Measurements from ENCODE around the gene MYO1H. TPM values are rescaled to one million over a fixed set of nuclear protein-coding genes. Genes with fewer than 3 reads are reported as not detected.

MYO1H gene
- total and polyA plus RNA-seq, 2 of the 13 experiments (the other 11 are each of a cell fraction or from before 2014, with no cell fraction given) = not detected

DNA sequence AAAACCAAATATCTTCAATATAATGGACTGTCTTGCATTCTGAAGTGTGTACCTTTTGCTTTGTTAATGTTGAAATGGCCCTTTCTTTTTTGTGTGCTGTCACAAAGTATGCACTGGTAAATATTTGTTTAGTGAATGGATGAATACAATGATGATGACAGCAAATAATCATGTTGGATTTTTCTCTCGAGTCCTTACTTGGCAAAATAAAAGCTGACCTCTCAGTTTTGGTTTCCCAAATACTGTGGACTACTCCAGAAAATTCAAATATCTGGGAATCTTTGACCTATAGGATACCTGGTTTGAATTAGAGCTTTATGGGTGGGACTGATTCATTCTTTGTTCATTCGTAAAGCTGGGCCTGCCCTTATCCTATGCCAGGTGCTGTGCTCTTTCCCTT lies 135.2 kb downstream of the MYO1H start:
- ChIA-PET POLR2A (interaction anchor here (0.6 kb wide), 1 partner anchor 391 kb away, joined by 5 read pairs; no protein-coding TSS in a partner anchor), CTCF (ENCODE audit: low intra/inter-chr PET ratio, low total read pairs) (no interaction called here)
- H3K27ac ChIP-seq (ENCODE audit: extremely low read length, insufficient read depth, low read length) = no peak overlapping the region
- no peak overlapping the region for H2AFZ ChIP-seq (ENCODE audit: low read length)
- H3K79me2 ChIP-seq (ENCODE audit: insufficient read depth, low read length) = peaks cover 11% of the 10 kb centered on the region
- TF ChIP-seq PCBP2 (optimal IDR thresholded peaks at IDR 0.05; ENCODE audit: low read depth, low read length, poor library complexity, severe bottlenecking) (no peak), SRF (IDR thresholded peaks at IDR 0.05; ENCODE audit: low read depth, low read length) (no peak), ZNF850 (CRISPR knock-in tag; conservative IDR thresholded peaks at IDR 0.05) (no peak), ZNF747 (CRISPR knock-in tag; IDR thresholded peaks at IDR 0.05; ENCODE audit: borderline replicate concordance) (no peak), MAFK (conservative IDR thresholded peaks at IDR 0.05 in 1 of 2, IDR thresholded peaks at IDR 0.05 in 1 of 2; ENCODE audit: low read length in 2 of 2) (peak; percentile 79 to 81), ZZZ3 (CRISPR knock-in tag; IDR thresholded peaks at IDR 0.05; ENCODE audit: borderline replicate concordance) (no peak), MAFF (IDR thresholded peaks at IDR 0.05; ENCODE audit: low read depth, low read length) (peak; percentile 87), ZNF660 (CRISPR knock-in tag; IDR thresholded peaks at IDR 0.05; ENCODE audit: borderline replicate concordance, low read depth) (no peak), ZNF331 (CRISPR knock-in tag; IDR thresholded peaks at IDR 0.05) (no peak), CREB1 (IDR thresholded peaks at IDR 0.05) (no peak), CREB1 (CRISPR knock-in tag; IDR thresholded peaks at IDR 0.05) (no peak), ZNF839 (CRISPR knock-in tag; IDR thresholded peaks at IDR 0.05; ENCODE audit: borderline replicate concordance) (no peak)
- TF ChIP-seq, protein P1, sequence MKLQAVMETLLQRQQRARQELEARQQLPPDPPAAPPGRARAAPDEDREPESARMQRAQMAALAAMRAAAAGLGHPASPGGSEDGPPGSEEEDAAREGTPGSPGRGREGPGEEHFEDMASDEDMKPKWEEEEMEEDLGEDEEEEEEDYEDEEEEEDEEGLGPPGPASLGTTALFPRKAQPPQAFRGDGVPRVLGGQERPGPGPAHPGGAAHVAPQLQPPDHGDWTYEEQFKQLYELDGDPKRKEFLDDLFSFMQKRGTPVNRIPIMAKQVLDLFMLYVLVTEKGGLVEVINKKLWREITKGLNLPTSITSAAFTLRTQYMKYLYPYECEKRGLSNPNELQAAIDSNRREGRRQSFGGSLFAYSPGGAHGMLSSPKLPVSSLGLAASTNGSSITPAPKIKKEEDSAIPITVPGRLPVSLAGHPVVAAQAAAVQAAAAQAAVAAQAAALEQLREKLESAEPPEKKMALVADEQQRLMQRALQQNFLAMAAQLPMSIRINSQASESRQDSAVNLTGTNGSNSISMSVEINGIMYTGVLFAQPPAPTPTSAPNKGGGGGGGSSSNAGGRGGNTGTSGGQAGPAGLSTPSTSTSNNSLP (IDR thresholded peaks at IDR 0.05; ENCODE audit: low read depth, low read length) = no peak
- H3K27me3 ChIP-seq (ENCODE audit: control insufficient read depth in 1 of 2, insufficient read depth in 2 of 2, low read length in 2 of 2) = no peaks in the 10 kb centered on the region; a peak in 1 of 5 replicates
- H3K4me3 ChIP-seq (replicated peaks in 1 of 3; ENCODE audit: insufficient read depth in 1 of 3, low read depth in 2 of 3, low read length in 3 of 3) = no peak overlapping the region
- in situ Hi-C loops (cut with HindIII; ENCODE audit: extremely low pct_ligation_motif_present, low pct_unique_long_range_greater_than_20kb) = no loop called here
- no peak for FAIRE-seq
- H3K36me3 ChIP-seq (replicated peaks in 1 of 2; ENCODE audit: control insufficient read depth in 1 of 2, insufficient read depth in 2 of 2, low read length in 2 of 2) = peaks cover 16 to 47% of the 10 kb centered on the region in 2 experiments
- intact Hi-C loops (cut with micrococcal nuclease; ENCODE audit: unreplicated experiment) = no loop called here
- no peak overlapping the region for H3K4me2 ChIP-seq (ENCODE audit: low read depth, low read length)
- BruUV-seq (replicated peaks) = no TSS peak
- ATAC-seq = no peak
- DNase-seq (ENCODE audit: low spot score) = no peak
- no peaks in the 10 kb centered on the region for H4K20me1 ChIP-seq (ENCODE audit: insufficient read depth, low read length)
- WGBS (ENCODE audit: low lambda C conversion rate) = 47% methylated on average over 2 of the region's 2 CpGs
- H3K9ac ChIP-seq (ENCODE audit: insufficient read depth, low read depth, low read length) = no peak overlapping the region
- no peaks in the 10 kb centered on the region for H3K9me3 ChIP-seq (ENCODE audit: low read length)
- peaks cover 25% of the 10 kb centered on the region for H3K4me1 ChIP-seq (ENCODE audit: insufficient read depth, low read length)

All from HepG2 (cell line).